WI38 (cell line): ENCODE data around the gene PFKFB3.
A peak's percentile ranks its signal among the peaks of the same experiment; 100 is the strongest.

Source experiments
- H3K4me3 ChIP-seq: 2 replicates; pipeline ENCODE4 v1.5.1; 2011; ENCODE audit warnings: low read depth, mild to moderate bottlenecking, control low read depth, low read length
- TF ChIP-seq, protein P1 (sequence below): IDR thresholded peaks from 2 replicates; pipeline ENCODE4 v1.5.1; 2012; ENCODE audit warnings: low read depth, mild to moderate bottlenecking, control low read depth, low read length

PFKFB3 gene

DNA sequence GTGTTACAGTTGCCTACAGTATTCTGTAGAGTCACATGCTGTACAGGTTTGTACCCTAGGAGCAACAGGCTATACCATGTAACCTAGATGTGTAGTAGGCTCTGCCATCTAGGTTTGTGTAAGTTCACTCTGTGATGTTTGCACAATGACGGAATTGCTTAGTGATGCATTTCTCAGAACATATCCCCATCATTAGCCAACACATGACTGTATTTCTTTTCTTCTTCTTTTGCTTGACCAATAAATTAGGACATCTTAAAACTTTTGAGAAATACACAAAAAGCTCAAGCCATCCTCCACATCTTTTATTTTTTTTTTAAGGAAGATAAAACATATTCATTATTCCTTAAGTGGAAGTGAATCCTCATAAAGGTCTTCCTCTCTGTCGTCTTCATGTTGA, 5.4 kb upstream of the PFKFB3 start:
- TF ChIP-seq, protein P1, sequence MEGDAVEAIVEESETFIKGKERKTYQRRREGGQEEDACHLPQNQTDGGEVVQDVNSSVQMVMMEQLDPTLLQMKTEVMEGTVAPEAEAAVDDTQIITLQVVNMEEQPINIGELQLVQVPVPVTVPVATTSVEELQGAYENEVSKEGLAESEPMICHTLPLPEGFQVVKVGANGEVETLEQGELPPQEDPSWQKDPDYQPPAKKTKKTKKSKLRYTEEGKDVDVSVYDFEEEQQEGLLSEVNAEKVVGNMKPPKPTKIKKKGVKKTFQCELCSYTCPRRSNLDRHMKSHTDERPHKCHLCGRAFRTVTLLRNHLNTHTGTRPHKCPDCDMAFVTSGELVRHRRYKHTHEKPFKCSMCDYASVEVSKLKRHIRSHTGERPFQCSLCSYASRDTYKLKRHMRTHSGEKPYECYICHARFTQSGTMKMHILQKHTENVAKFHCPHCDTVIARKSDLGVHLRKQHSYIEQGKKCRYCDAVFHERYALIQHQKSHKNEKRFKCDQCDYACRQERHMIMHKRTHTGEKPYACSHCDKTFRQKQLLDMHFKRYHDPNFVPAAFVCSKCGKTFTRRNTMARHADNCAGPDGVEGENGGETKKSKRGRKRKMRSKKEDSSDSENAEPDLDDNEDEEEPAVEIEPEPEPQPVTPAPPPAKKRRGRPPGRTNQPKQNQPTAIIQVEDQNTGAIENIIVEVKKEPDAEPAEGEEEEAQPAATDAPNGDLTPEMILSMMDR: no peak
- no peak overlapping the region for H3K4me3 ChIP-seq

DNA sequence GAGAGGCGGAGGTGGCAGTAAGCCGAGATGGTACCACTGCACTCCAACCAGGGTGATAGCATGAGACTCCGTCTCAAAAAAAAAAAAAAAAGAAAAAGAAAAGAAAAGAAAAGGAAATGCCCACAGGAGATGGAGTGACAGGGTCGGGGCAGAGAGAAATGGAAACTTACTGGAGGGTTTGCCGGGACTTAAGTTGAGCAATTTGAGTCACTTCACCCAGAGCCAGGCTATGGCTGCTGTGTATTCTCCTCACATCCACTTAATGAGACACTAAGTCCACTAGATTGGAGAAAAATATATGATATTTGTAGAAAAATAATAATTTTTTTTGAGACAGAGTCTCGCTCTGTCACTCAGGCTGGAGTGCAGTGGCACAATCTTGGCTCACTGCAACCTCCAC, 4.6 kb upstream of the PFKFB3 start:
- TF ChIP-seq, protein P1: no peak
- no peak overlapping the region for H3K4me3 ChIP-seq

DNA sequence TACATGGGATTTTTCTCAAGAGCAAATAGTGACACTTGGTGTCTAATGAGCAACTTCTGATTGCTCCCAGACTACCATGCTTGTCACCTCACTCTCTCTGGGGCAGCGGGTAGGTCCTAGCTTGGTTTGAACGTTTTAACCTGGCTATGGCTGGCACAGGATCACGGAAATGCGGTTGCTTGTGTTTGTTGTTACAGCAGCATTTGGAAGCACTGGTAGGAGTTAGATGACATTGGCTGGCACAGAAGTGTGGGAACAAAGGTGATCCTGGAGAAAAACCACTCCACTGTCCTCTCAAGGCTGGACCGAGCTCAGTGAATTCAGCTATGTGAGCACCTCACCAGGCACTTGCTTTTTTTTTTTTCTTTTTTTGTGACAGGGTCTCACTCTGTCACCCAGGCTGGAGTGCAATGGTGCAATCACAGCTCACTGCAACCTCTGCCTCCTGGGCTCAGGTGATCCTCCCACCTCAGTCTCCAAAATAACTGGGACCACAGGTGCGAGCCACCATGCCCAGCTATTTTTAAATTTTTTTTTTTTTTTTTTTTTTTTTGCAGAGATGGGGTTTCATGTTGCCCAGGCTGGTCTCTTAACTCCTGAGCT, 3.5 kb upstream of the PFKFB3 start:
- H3K4me3 ChIP-seq: no peak overlapping the region
- TF ChIP-seq, protein P1: no peak

DNA sequence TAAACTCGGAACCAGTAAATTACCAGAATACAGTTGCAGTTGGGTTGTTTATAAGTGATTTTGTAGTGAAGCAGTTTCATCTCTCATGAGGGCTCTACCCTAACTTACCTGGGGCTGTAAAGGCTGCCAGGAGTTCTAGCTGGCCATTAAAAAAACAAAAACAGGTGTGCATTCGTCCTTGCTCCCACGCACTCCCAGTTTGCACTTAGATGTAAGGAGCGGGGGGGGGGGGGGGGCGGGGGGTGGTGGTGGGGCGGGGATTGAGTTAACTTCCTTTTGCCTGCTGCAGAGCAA, 2.3 kb upstream of the PFKFB3 start:
- H3K4me3 ChIP-seq: peak overlapping the region; percentile 55; the same call in 1 of the 2 replicates
- TF ChIP-seq, protein P1: no peak

DNA sequence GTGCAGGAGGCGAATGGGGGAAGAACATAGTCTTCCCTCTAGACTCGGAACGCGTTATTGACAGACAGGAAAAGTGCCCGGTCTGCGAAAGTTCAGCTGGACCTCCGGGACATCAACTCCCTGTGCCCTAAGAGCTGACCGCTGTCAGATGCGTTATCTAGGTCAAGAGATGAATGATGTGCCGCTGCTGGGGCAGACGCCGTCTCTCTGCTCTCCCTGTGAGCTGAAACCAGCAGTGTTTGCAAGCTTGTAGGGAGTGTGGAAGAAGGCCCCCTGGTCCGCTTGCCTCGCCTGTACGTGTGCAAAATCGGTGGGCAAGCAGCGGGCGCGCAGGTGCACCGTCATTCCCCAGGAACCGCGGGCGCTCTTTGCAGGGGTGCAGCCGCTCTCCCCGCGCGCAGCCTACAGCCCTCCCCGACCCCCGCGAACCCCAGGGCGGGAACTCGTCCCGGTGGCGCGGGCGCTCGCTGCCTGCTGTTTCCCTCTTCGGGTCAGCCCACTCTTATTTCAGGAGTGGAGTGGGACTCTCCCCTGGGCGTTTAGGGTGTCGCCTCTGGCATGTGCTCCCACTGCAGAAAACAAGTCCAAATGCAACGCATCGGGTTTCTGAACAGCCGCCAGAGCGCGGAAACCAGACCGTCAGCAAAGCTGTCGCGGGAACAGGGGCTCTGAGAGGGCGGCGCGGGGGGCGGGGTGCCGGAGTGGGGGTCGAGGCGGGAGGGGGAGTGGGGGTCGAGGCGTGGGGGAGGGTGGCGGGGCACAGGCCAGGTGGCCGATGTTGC, 1.8 kb upstream of the PFKFB3 start:
- peak overlapping the region; percentile 55 for H3K4me3 ChIP-seq
- TF ChIP-seq, protein P1: no peak

DNA sequence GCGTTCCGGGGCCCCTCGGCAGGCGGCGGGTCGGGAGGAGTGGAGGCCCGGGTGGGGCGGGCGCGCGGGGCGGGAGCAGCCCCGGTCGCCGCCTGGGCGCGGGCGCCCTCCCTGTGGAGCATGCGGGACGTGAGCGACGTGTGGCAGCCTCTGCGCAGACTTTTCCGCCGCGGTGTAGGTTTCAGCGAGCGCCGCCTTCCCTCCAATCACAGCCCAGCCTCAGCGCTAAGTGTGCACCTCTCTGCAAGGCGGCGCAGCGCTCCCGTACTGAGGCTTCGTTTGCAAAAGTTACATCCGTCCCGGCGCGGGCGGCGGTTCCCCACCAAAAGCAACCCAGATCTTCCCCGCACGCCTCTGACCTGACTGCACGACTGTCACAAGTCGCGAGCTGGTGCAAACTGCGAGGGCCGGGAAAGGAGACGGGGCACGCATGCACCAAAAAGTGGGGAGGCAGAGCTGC, 1.2 kb upstream of the PFKFB3 start:
- TF ChIP-seq, protein P1: no peak
- H3K4me3 ChIP-seq: peak overlapping the region; percentile 82

DNA sequence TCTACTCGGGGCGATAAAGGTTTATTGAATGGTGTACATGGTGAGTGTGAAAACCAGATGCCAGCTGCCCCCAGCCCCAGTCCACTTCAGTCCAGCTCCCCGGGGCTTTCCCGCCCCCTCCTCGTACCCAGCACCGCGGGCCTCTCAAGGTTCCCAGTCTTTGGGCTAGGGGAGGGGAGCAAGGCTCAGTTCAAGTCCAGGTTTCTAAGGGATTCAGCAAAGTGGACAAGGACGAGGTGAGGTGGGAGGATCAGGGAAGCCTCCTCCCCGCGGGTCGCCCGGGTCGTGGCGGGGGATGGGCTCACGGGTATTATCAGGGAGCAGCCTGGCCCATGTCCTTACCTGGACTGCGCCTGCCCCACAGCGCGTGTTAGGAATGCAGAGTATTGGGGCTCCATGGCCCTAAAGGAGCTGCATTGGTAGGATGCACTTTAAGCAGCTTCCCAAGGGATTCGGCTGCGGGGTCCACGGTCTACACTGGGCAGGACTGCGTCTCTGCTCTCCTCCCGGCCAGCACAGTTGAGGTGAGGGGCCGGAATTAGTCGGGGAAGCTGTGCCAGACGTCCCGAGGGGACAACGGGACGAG, 541 bp upstream of the PFKFB3 start:
- peak overlapping the region; percentile 82 for H3K4me3 ChIP-seq
- TF ChIP-seq, protein P1: no peak
